ENCODE measurements around the gene GYPC.
"Not testable (repeated sequence)": the region's sequence is repeated elsewhere in the genome, so short reads cannot be mapped to it uniquely, and the experiment has no call there.

DNA sequence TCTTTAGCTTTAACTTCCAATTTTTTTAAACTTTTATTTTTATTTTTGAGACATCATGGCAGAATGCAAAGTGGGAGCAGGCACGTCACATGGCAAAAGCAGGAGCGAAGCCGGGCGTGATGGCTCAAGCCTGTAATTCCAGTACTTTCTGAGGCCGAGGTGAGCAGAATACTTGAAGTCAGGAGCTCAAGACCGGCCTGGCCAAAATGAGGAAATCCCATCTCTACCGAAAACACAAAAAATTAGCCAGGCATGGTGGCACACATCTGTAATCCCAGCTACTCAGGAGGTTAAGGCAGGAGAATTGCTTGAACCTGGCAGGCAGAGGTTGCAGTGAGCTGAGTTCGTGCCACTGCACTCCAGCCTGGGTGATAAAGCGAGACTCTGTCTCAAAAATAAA lies 14.7 kb upstream of the GYPC start:
- TF ChIP-seq EZH2phosphoT487 (IDR thresholded peaks at IDR 0.05; ENCODE audit: insufficient read depth, low read depth); EZH2 (IDR thresholded peaks at IDR 0.05; ENCODE audit: insufficient read depth, poor library complexity, severe bottlenecking): not testable (repeated sequence)

All from GM23248 (cell line).